NCI-H345 treated with DMSO at 0.1 percent for 48 hours (cell line): ENCODE measurements around the gene MLLT1.

Experiments used
- DNase-seq: peaks from one replicate; lab custom pipeline; 2025; ENCODE audit not compliant: unreplicated experiment; lab: John Stamatoyannopoulos, UW

The MLLT1 gene

GRCh38 chr19:6223461-6224307 is 56.1 kb downstream of the MLLT1 start:
- no peak for DNase-seq

- no peak for DNase-seq
Observed at GRCh38 chr19:6222884-6223283, 56.9 kb downstream of the MLLT1 start.

DNA sequence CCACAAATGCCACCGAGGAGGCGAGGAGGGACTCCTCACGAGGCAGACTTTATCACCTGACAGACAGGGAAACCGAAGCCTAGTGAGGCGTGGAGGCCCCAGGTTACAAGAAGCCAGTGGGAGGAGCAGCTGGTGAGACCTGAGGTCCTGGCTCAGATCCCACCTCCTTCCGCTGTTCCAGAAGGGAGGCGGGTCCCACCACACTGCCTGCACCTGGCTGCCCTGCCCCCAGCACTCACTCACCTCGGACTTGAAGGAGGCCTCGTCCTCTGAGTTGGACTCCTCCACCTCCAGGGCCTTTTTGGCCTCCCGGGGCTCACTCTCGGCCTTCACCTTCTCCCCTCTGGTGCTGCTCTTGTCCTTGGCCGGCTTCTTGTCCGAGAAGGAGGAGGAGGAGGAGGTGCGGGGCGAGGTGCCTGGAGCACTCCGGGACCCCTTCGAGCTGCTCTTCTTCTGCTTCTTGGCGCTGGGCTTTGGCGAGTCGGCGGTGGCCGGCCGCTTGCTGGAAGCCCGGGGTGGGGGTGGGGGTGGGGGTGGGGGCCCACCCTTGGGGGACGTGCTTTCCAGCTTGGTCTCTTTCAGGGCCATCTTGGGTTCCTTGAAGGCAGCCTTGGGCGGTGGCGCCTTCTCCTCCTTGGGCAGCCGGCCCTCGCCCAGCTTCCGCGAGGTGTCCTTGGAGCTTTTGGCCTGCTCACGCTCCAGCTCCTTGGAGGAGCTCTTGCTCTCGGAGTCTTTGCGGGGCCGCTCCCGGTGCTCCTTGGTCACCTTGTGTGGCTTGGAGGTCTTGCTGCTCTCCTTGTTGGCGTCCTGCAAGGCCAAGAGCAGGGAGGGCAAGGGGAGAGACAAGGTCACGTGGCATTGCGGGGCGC is 57.7 kb downstream of the MLLT1 start:
- no peak for DNase-seq

- DNase-seq: no peak
Observed at GRCh38 chr19:6221220-6221877, 58.4 kb downstream of the MLLT1 start.

- no peak for DNase-seq
Observed at GRCh38 chr19:6220385-6221191, 59.2 kb downstream of the MLLT1 start.

GRCh38 chr19:6219586-6220290 is 60.0 kb downstream of the MLLT1 start:
- DNase-seq: no peak

DNA sequence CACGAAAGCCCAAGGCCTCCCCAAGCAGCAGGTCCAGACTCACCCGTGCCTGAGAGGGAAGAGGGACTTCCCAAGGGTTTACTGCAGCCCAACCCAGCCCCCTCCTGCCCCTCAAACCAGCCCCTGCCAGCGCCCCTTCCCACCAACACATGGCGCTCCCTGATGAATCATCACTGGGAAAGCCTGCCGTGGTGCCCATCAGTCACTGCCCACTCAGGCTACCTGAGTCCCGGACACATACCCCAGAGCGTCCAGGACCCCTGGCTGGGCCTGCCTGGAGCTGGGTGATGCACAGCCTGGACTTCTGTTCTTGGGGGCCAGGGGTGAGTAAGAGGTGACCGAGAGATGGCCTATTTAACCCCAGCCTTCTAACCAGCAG is 60.6 kb downstream of the MLLT1 start:
- no peak for DNase-seq

DNA sequence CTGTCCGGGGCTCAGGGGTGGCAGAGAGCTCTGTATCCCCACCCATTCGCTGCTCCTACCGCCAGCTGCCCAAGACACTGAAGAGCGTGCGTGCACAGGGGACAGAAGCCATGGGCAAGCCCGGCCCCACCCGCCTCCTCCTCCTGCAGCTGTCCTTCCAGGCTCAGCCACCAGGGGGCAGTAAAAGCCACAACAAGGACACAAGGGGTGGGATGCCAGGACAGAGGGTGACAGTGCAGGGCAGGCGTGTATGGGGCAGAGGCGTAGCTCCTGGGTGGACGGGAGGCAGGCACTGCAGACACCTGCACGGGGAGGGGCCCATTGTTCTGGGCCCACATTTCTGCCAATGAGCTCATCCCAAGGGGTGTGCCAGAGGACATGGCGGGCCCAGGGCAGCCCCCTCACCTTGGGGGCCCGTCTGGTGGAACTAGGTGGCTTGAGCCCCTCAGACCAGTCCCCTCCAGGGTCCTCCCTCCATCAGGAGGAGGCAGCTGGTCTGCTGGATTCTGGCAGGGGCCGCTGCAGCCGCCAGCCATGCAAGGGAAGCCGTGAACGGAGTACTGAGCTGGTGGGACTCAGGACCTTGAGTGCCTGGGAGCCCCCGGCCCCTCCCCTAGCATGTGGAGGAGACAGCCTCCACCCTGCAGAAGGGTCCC is 61.2 kb downstream of the MLLT1 start:
- DNase-seq: peak; percentile 4

DNA sequence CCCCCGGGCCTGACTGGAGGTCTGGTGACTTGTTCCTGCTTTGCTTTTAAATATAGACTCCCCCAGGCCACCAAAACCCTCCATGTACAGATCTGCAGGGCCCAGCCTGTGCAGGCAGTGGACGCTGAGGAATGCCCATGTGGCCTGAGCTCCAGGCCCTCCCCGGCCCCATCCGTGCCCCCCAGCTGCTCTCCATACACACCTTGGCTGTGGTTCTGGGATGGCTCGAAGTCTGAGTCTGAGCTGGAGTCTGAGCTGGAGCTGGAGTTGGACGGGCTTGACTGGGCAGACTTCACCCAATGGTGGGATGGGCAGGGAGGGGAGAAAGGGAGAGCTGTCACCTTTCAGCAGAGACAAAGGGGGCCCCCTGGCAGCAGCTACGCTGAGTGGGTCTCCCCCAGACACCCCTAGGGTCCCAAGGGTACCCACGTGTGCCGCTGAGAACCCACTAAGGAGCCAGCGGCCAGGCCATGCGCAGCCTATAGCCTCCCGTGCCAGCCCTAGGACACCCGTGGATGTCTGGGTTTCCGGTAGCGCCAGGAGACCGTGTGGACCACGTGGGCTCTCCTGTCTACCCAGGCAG is 61.9 kb downstream of the MLLT1 start:
- no peak for DNase-seq

DNA sequence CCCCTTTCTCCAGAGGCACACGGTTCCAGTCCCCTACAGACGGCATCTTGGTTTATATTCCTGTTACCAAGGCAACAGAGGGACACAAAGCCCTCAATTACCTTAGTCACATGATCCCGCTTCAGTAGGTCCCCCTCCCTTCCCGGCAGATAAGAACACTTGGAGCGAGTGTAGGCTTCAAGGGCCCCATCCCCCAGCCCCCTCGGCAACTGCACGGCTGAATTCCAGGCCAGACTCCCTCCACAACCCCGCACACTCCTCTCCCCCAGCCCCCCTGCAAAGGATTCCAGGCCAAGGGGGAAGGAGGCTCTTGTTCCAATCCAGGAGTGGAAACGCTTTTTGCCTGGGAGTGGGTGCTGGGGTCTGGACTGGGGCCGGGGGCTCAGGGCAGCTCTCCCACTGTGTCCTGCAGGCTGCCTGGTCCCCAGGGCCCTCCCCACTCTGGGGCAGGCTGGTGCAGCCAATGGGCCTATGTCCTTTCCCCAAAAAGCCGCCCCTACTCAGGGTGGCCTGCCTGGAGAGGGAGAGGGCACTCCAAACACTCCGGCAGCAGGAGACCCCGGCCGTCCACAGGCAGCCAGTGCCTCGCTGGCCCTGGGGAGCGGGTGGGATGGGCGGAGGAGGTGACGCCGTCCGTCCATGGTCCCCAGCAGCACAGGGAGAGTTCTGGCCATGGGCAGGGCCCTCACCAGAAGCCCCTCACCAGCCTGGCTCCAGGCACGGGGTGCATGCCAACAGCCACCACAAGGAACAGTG is 62.6 kb downstream of the MLLT1 start:
- no peak for DNase-seq

- DNase-seq: no peak
Observed at GRCh38 chr19:6216236-6216995, 63.4 kb downstream of the MLLT1 start.

- DNase-seq: no peak
Observed at GRCh38 chr19:6215701-6216235, 64.0 kb downstream of the MLLT1 start.

- DNase-seq: no peak
Observed at GRCh38 chr19:6214881-6215541, 64.8 kb downstream of the MLLT1 start.

DNA sequence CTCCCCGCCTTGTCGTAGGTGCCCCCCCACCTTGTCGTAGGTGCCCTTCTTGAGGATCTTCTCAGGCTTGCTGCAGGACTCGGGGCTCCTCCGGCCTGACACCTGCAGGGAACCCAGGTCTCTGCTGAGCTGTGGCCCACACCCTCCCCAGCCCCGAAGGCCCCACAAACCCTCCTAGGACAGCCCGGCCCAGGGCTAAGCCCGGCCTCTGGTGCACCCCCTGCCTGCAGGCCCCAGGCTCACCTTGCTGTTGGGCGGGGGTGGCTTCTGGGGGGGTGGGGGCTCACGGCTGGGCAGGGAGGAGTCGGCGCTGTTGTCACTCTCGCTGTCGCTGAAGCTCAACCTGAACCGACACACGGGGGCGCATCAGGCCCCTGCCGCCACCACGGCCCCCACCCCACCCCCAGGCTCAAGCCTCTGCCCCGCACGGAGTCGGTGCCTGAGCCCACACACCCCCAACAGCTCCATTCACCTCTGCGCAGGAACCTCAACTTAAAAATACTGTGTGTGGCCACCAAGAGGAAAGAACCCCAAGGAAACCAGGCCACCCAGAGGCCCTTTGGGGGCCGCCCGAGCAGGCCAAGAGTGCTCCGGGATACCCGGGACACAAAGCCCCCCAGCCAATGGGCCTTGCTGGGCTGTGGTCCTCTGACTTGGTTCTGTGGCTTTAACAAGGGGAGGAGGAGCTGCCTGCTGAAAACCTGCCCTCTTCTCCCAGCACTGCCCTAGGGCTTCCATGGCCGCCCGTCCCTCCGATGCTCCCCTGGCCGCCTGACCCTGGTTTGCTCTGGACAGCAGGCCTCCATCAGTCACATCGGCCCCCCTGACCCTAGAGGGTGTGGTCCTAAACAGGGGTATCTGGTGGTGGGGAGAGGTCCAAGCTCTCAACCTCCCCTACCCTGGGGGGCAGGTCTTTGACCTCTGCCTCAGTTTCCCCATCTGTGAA is 65.8 kb downstream of the MLLT1 start:
- no peak for DNase-seq

- no peak for DNase-seq
Observed at GRCh38 chr19:6213266-6213595, 66.5 kb downstream of the MLLT1 start.
